Breast epithelium (tissue), 3 donors: ENCODE data around the gene DDX56.

Source experiments
- CTCF ChIP-seq, 3 donors: fragments of 450-650 bp; IDR thresholded peaks; one replicate each; pipeline ENCODE4 v1.5.1; 2016 to 2017; ENCODE audit warnings: antibody characterized with exemption in 3 of 3, mild to moderate bottlenecking in 3 of 3, moderate library complexity in 3 of 3
- POLR2A ChIP-seq: fragments of 450-650 bp; IDR thresholded peaks from one replicate; pipeline ENCODE4 v1.6.1; 2016; ENCODE audit warnings: antibody characterized with exemption, mild to moderate bottlenecking, moderate library complexity
- POLR2AphosphoS5 ChIP-seq, 3 donors: sonication (generic); formaldehyde crosslinking; IDR thresholded peaks; one replicate each; pipeline ENCODE4 v1.6.1; 2017; ENCODE audit warnings: antibody characterized with exemption in 3 of 3

- TF ChIP-seq CTCF (IDR thresholded peaks at IDR 0.05) (no peak), POLR2A (no peak), POLR2AphosphoS5 (IDR thresholded peaks at IDR 0.05) (no peak)
Measured at GRCh38 chr7:44538093-44538797, 35.5 kb downstream of the DDX56 start.
